GM12801 (cell line): ENCODE measurements around the gene TNS2.

Experiments used
- TF ChIP-seq, protein P1 (sequence below): IDR thresholded peaks from one replicate; pipeline ENCODE4 v1.5.1; 2011; ENCODE audit warnings: control low read depth; ENCODE audit not compliant: insufficient read length; ENCODE audit errors: extremely low read depth

TNS2 gene

DNA sequence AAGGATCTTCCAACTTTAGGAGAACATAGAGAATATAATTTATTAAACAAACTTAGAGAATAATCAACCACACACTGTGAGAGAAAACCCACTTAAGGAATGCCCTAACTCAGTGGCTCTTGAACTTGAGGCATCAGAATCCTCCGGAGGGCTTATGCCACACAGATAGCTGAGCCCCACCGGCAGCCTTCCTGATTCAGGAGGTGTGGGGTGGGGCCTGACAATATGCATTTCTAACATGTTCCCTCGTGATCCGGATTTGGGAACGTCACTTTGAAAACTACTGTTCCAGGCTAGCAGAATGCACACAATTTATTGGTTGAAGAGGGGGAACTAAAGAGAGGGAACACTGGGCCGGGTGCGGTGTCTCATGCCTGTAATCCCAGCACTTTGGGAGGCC is 51.4 kb downstream of the TNS2 start:
- TF ChIP-seq, protein P1, sequence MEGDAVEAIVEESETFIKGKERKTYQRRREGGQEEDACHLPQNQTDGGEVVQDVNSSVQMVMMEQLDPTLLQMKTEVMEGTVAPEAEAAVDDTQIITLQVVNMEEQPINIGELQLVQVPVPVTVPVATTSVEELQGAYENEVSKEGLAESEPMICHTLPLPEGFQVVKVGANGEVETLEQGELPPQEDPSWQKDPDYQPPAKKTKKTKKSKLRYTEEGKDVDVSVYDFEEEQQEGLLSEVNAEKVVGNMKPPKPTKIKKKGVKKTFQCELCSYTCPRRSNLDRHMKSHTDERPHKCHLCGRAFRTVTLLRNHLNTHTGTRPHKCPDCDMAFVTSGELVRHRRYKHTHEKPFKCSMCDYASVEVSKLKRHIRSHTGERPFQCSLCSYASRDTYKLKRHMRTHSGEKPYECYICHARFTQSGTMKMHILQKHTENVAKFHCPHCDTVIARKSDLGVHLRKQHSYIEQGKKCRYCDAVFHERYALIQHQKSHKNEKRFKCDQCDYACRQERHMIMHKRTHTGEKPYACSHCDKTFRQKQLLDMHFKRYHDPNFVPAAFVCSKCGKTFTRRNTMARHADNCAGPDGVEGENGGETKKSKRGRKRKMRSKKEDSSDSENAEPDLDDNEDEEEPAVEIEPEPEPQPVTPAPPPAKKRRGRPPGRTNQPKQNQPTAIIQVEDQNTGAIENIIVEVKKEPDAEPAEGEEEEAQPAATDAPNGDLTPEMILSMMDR, result no peak

DNA sequence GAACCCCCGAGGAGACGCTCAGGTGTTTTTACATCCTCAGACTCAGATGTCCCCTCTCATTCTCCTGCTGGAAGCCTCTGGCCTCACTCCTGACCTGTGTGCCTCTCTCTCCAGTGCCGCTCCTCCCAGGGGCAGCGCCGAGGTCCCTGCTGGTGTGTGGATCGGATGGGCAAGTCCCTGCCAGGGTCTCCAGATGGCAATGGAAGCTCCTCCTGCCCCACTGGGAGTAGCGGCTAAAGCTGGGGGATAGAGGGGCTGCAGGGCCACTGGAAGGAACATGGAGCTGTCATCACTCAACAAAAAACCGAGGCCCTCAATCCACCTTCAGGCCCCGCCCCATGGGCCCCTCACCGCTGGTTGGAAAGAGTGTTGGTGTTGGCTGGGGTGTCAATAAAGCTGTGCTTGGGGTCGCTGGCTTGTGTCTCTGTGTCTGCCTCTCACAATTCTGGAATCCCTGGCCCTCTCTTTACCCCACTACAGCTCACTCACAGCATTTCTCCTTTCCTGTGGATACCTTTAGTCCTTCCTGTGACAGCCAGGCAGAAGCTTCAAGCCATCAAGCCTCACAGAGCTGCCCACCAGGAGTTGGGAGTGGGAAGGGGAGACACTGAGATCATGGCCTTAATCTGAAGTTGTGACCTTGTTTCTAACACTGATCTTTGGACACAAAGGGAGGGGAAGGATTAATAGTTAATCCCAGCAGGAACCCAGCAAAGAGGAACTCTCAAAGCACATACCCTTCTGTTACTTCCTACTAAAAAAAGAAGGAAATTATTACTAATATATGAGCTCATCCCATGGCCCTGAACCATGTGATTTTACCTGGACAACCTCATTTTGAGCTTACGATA is 52.3 kb downstream of the TNS2 start:
- TF ChIP-seq, protein P1, result no peak

DNA sequence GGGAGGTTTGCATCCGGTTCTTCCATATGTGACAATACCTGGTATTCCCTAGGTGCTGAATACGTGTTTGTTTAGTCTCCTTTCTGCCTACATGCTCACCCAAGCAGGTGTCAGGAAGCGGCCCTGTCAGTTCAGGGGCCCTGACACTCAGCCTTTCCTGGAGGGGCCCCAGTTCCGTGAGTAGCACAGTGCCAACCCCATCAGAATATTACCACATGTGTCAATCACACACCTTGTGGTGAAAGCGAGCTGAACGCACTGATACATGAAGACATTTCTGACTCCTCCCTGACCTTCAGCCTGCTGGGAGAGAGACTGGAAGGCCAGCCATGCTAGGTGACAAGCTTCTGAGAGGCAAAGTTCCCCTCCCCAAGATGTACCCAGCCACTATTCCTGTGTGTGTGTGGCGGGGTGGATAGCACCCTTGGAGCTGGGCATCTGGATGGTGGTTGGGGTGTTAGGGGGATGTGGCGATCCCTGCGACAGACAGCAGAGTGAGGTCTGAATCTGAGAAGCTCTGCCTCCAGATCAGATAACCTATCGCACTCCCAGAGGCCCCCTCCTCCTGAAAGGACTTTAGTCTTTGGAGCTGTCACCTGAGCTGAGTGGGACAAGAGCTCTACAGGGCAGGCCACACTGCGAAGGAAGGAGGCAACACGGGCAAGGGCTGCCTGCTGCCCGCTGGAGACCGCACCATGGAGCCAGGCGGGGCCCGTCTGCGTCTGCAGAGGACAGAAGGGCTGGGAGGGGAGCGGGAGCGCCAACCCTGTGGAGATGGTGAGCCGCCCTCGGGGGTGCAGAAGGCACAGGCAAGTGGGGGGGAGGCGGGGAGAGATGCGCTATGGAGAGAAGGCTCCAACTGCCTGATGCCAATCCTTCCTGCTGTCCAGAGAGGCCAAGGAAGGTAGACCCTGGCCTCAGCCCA is 53.3 kb downstream of the TNS2 start, which contains the start of gene SOAT2:
Gene SOAT2, plus strand, starts transcription at position 604 of the 925 bp plus-strand sequence. Its CDS starts 92 bp downstream, at position 696.
- TF ChIP-seq, protein P1, result no peak

DNA sequence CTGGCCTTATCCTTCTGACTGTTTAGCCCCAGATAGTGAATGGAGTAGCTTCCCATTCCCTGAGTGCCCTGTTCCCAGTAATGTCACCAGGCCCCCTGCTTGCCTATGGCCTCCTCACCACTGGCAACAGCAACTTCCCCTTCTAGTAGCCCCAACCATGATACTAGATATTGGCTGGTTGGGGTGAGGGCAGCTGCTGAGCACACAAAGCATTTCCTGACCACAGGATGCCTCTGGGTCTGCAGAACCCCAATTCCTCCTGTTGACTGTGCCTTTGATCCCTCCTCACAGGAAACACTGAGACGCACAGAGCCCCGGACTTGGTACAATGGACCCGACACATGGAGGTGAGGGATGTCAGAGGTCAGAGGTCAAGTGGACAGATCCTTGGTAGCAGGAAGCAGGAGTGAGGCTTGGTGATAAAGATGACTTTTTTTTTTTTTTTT is 54.0 kb downstream of the TNS2 start:
- TF ChIP-seq, protein P1, result no peak

DNA sequence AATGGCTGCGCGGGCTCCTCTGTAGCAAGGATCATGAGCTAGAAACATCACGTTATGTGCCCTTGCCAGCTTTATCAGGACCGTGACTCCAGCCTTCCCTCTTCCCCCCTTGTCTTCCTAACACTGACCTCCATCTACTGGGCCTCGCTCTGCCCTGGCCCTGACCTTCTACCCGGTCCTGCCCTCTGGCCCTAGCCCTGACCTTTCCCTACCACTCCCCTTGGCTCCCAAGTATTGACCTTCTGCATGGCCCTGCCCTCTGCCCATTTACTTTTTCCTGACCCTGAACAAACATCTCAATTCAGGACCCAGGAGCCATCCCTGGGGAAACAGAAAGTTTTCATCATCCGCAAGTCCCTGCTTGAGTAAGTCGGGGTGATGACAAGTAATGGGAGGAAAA is 55.4 kb downstream of the TNS2 start:
- TF ChIP-seq, protein P1, result no peak

DNA sequence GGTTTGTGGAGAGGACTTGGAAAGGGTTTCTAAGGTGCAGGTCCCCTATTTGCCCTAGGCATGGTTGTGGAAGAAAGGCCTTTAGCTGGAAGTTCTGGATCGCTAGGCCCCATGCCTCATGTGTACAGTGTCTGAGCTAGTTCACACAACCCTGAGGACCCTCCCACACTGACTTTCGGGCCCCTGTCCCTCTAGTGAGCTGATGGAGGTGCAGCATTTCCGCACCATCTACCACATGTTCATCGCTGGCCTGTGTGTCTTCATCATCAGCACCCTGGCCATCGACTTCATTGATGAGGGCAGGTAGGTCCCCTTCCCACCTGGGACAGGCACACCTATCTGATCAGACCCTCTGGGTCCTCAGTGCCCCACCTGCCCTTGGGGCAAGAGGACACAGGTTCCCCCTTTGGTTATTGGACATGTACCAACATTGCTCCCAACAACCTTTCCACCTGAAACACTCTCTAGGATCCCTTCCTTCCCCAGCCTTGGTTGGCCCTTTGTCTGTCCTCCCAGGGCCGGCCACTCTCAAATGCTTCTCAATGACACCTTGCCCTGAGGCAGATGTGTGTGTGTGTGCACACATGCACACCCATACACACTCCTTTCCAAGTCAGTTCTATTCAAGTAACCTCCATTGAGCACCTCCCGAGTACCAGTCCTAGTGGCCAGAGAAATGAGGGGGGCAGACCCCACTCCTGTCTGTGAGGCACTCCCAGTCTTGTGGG is 56.0 kb downstream of the TNS2 start:
- TF ChIP-seq, protein P1, result no peak
